Neuronal stem cell (in vitro differentiated cells): Measurements from ENCODE around the gene GPR179.

Source experiments
- DNase-seq: peaks from one replicate; pipeline ENCODE4 v3.0.0-alpha.2; 2013; ENCODE audit warnings: low spot score
- H2AFZ ChIP-seq: one replicate; pipeline ENCODE4 v1.6.1; 2013; ENCODE audit warnings: mild to moderate bottlenecking, low read length, inconsistent platforms
- H2AK5ac ChIP-seq: 2 replicates; pipeline ENCODE4 v1.6.1; 2013; ENCODE audit warnings: low read depth, mild to moderate bottlenecking, inconsistent platforms, low read length, moderate library complexity, mixed read lengths
- H2BK120ac ChIP-seq: 2 replicates; pipeline ENCODE4 v1.6.1; 2013; ENCODE audit warnings: low read depth, mild to moderate bottlenecking, inconsistent platforms, low read length, moderate library complexity, mixed read lengths
- H2BK12ac ChIP-seq: one replicate; pipeline ENCODE4 v1.6.1; 2013; ENCODE audit warnings: low read length, inconsistent platforms
- H2BK15ac ChIP-seq: 2 replicates; pipeline ENCODE4 v1.6.1; 2013; ENCODE audit warnings: mild to moderate bottlenecking, low read length, inconsistent platforms, mixed read lengths
- H2BK5ac ChIP-seq: one replicate; pipeline ENCODE4 v1.6.1; 2013; ENCODE audit warnings: inconsistent platforms, mild to moderate bottlenecking, low read length, moderate library complexity
- H3K14ac ChIP-seq: one replicate; pipeline ENCODE4 v1.6.1; 2013; ENCODE audit warnings: low read length, inconsistent platforms
- H3K18ac ChIP-seq: 2 replicates; pipeline ENCODE4 v1.6.1; 2013; ENCODE audit warnings: low read length, inconsistent platforms
- H3K23ac ChIP-seq: 2 replicates; pipeline ENCODE4 v1.6.1; 2013; ENCODE audit warnings: low read depth, mild to moderate bottlenecking, mixed read lengths, low read length, inconsistent platforms; ENCODE audit not compliant: poor library complexity
- H3K27ac ChIP-seq: replicated peaks from 3 replicates; pipeline ENCODE4 v1.5.1; 2013; ENCODE audit warnings: low read length, inconsistent platforms
- H3K27me3 ChIP-seq, 3 experiments: 2 replicates each; pipeline ENCODE4 v1.6.1; 2013; ENCODE audit warnings: low read length in 3 of 3, mild to moderate bottlenecking in 2 of 3, inconsistent platforms in 1 of 3, low read depth in 1 of 3, mixed read lengths in 1 of 3, moderate library complexity in 1 of 3; ENCODE audit not compliant: control insufficient read depth in 3 of 3, insufficient read depth in 3 of 3
- H3K36me3 ChIP-seq, 2 donors: replicated peaks in 1 of 2; 2 replicates each; pipeline ENCODE4 v1.6.1; 2013; ENCODE audit warnings: low read length in 2 of 2; ENCODE audit not compliant: control insufficient read depth in 2 of 2, insufficient read depth in 2 of 2
- H3K4ac ChIP-seq: 2 replicates; pipeline ENCODE4 v1.6.1; 2013; ENCODE audit warnings: inconsistent platforms, mild to moderate bottlenecking, low read length, moderate library complexity
- H3K4me1 ChIP-seq, 2 donors: 1 replicate in 1 of 2; 2 replicates in 1 of 2; pipeline ENCODE4 v1.6.1; 2013; ENCODE audit warnings: low read length in 2 of 2, low read depth in 1 of 2; ENCODE audit not compliant: control insufficient read depth in 2 of 2, insufficient read depth in 1 of 2
- H3K4me2 ChIP-seq: one replicate; pipeline ENCODE4 v1.6.1; 2013; ENCODE audit warnings: mild to moderate bottlenecking, low read length, inconsistent platforms; ENCODE audit not compliant: insufficient read depth, poor library complexity, severe bottlenecking
- H3K4me3 ChIP-seq, 2 donors: 2 replicates each; pipeline ENCODE4 v1.5.1; 2013; ENCODE audit warnings: low read length in 2 of 2, mild to moderate bottlenecking in 2 of 2, inconsistent platforms in 1 of 2, moderate library complexity in 1 of 2
- H3K79me1 ChIP-seq: one replicate; pipeline ENCODE4 v1.6.1; 2013; ENCODE audit warnings: low read depth, mild to moderate bottlenecking, inconsistent platforms, low read length, moderate library complexity
- H3K9ac ChIP-seq: one replicate; pipeline ENCODE4 v1.6.1; 2013; ENCODE audit warnings: mild to moderate bottlenecking, low read depth, low read length, inconsistent platforms; ENCODE audit not compliant: poor library complexity
- H3K9me3 ChIP-seq, 2 donors: replicated peaks in 1 of 2; 2 replicates each; pipeline versions ENCODE3 to v1.6.1; 2013; ENCODE audit warnings: low read length in 2 of 2, mild to moderate bottlenecking in 2 of 2, inconsistent platforms in 1 of 2, low read depth in 1 of 2, mixed read lengths in 1 of 2, moderate library complexity in 1 of 2; ENCODE audit not compliant: control insufficient read depth in 2 of 2, insufficient read depth in 1 of 2
- H4K8ac ChIP-seq: one replicate; pipeline ENCODE4 v1.6.1; 2013; ENCODE audit warnings: low read depth, mild to moderate bottlenecking, inconsistent platforms, low read length, moderate library complexity
- H4K91ac ChIP-seq: one replicate; pipeline ENCODE4 v1.6.1; 2013; ENCODE audit warnings: low read length, low read depth, mild to moderate bottlenecking, inconsistent platforms; ENCODE audit not compliant: poor library complexity
- WGBS, 2 donors: extraction: QIAGEN DNeasy Blood & Tissue Kit; methylation state at CpG; one replicate each; pipeline ENCODE4 v1.1.7; 2013; ENCODE audit warnings: missing lambda C conversion rate in 2 of 2, mixed read lengths in 1 of 2; ENCODE audit not compliant: insufficient read length in 2 of 2, insufficient replicate concordance in 1 of 2; ENCODE audit errors: extremely low coverage in 2 of 2; 5-methylcytosine and 5-hydroxymethylcytosine counted together

GPR179 gene

DNA sequence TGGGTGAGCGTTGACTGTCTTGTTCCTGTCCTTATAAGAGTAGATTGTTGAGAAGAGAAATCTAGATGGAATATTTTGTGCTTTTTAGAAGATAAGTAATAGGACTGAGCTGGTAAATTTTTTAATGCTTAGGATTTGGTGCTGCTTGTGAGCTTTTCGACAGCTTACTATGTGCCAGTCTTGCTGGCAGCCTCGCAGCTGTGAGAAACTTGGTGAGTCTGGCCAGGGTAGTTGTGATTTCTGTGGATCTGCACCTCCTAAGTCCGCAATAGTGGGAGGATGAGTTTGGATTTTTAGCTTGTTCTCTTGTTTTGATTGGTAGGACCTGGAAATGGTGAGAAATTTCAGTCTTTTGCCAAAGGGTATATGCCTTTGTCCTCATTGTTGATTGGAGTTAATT is 11.5 kb upstream of the GPR179 start:
- Histone ChIP-seq H3K4me1 (peaks cover 7 to 13% of the 10 kb centered on the region in 2 donors), H4K8ac (no peak overlapping the region), H2AFZ (no peak overlapping the region), H2AK5ac (no peak overlapping the region), H3K14ac (no peak overlapping the region), H2BK5ac (no peak overlapping the region), H3K27ac (no peak overlapping the region), H4K91ac (no peak overlapping the region), H3K9ac (no peak overlapping the region), H3K23ac (no peak overlapping the region), H3K79me1 (peaks cover 7% of the 10 kb centered on the region), H3K4me2 (no peak overlapping the region), H3K4ac (no peak overlapping the region), H3K27me3 (no peaks in the 10 kb centered on the region), H2BK12ac (no peak overlapping the region), H3K4me3 (no peak overlapping the region), H3K9me3 (no peaks in the 10 kb centered on the region), H3K18ac (no peak overlapping the region), H2BK15ac (no peak overlapping the region), H3K36me3 (no peaks in the 10 kb centered on the region), H2BK120ac (no peak overlapping the region)
- WGBS, 2 donors = no CpG with 5 or more reads among the region's 4 CpGs
- no peak for DNase-seq

DNA sequence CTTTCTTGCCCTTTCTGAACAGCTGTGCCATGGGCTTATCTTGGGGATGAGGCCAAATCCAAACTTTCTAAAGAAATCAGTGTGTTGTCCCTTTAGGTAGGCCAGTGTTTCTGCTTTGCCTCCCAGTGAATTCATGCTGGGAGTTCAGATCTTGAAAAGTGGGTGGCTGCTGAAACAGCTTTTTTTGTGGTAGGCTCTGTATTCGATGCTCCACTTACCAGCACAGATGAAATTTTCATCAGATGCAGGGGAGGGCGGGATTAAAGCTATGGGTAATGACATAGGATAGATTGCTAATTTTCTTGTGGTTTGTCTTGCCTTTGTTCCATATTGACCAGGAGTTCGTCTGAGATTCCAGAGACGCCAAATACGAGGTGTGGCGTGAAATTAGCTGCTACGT is 10.7 kb upstream of the GPR179 start:
- Histone ChIP-seq H3K9me3 (no peaks in the 10 kb centered on the region), H2AK5ac (no peak overlapping the region), H3K79me1 (peaks cover 7% of the 10 kb centered on the region), H2BK15ac (no peak overlapping the region), H3K4ac (no peak overlapping the region), H3K18ac (no peak overlapping the region), H2BK120ac (no peak overlapping the region), H3K14ac (no peak overlapping the region), H3K4me3 (peak overlapping the region in 1 of 2 donors; percentile 10), H2BK5ac (no peak overlapping the region), H4K8ac (no peak overlapping the region), H3K36me3 (no peaks in the 10 kb centered on the region), H3K9ac (no peak overlapping the region), H4K91ac (no peak overlapping the region), H3K27ac (no peak overlapping the region), H3K27me3 (no peaks in the 10 kb centered on the region), H3K4me2 (no peak overlapping the region), H3K4me1 (peaks cover 11 to 13% of the 10 kb centered on the region in 2 donors), H3K23ac (no peak overlapping the region), H2BK12ac (no peak overlapping the region), H2AFZ (no peak overlapping the region)
- DNase-seq = no peak
- WGBS, 2 donors = no CpG with 5 or more reads among the region's 7 CpGs

DNA sequence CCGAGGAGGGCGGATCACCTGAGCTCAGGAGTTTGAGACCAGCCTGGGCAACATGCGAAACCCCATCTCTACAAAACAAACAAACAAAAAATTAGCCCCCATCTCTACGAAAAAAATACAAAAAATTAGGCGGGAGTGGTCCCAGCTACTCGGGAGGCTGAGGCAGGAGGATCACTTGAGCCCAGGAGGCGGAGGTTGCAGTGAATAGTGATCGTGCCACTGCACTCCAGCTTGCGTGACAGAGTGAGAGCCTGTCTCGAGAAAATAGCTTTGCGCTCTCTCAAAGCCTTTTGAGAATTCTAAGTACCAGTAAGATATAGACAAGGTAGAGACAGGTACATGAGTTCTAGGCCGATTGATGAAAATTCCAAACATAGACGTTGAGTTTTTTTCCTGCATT is 9.9 kb upstream of the GPR179 start:
- Histone ChIP-seq H2BK120ac (no peak overlapping the region), H3K9me3 (no peaks in the 10 kb centered on the region), H2BK15ac (no peak overlapping the region), H3K4me2 (peak overlapping the region; percentile 22), H3K9ac (no peak overlapping the region), H4K8ac (no peak overlapping the region), H3K79me1 (peaks cover 7% of the 10 kb centered on the region), H3K27me3 (no peaks in the 10 kb centered on the region), H3K23ac (no peak overlapping the region), H3K18ac (no peak overlapping the region), H2BK5ac (no peak overlapping the region), H3K4ac (no peak overlapping the region), H3K14ac (no peak overlapping the region), H2AFZ (no peak overlapping the region), H4K91ac (no peak overlapping the region), H3K4me1 (peaks cover 12 to 13% of the 10 kb centered on the region in 2 donors), H3K27ac (no peak overlapping the region), H2AK5ac (no peak overlapping the region), H2BK12ac (no peak overlapping the region), H3K4me3 (peak overlapping the region in 1 of 2 donors; percentile 74), H3K36me3 (no peaks in the 10 kb centered on the region)
- WGBS, 2 donors = no CpG with 5 or more reads among the region's 13 CpGs
- no peak for DNase-seq

DNA sequence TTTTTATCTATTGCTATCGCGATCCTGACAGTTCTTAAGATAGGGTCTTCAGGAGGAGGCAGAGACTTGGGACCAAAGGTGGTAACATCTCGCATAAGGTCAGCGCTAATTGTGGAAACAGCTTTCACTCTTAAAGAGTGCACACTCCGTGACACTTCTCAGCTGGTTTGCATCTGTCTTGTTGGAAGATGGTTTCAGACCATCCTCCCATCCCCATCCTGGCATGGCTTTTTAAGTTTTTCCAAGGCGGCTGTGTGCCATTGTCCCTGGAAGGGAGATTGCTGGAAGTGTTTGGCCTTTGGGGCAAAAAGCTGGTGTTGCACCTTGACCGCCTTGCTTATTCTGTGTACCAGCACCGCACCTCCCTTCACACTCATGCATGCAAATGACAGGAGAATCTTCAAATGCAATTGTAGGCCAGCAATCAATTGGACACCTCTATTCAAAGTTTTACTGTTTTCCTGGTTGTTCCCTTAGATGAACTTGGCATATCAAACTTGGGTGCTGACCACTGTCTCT is 9.4 kb upstream of the GPR179 start:
- Histone ChIP-seq H3K23ac (no peak overlapping the region), H3K18ac (no peak overlapping the region), H2BK120ac (no peak overlapping the region), H4K8ac (no peak overlapping the region), H3K9ac (no peak overlapping the region), H3K4me2 (peak overlapping the region; percentile 82), H2AFZ (no peak overlapping the region), H4K91ac (no peak overlapping the region), H3K4me1 (peaks cover 12 to 13% of the 10 kb centered on the region in 2 donors), H3K79me1 (peaks cover 7% of the 10 kb centered on the region), H2BK15ac (no peak overlapping the region), H2BK12ac (no peak overlapping the region), H3K9me3 (no peaks in the 10 kb centered on the region), H3K4me3 (peak overlapping the region; percentile 74 to 85), H3K27me3 (no peaks in the 10 kb centered on the region), H2AK5ac (no peak overlapping the region), H3K4ac (no peak overlapping the region), H2BK5ac (no peak overlapping the region), H3K36me3 (no peaks in the 10 kb centered on the region), H3K14ac (no peak overlapping the region), H3K27ac (no peak overlapping the region)
- DNase-seq = no peak
- WGBS, 2 donors = no CpG with 5 or more reads among the region's 8 CpGs
